GM04503 (cell line): ENCODE data around the gene MARK2.

Source experiments
- DNase-seq: peaks from one replicate; pipeline ENCODE4 v3.0.0-alpha.2; 2012; ENCODE audit warnings: low read depth

Gene MARK2

GRCh38 chr11:63829823-63830489 is 9.0 kb upstream of the MARK2 start:
- no peak for DNase-seq

- DNase-seq = no peak
Measured at GRCh38 chr11:63831326-63831725, 7.6 kb upstream of the MARK2 start.

GRCh38 chr11:63832336-63832735 is 6.6 kb upstream of the MARK2 start:
- no peak for DNase-seq

- DNase-seq = no peak
Measured at GRCh38 chr11:63833048-63833447, 5.9 kb upstream of the MARK2 start.

GRCh38 chr11:63834535-63835157 is 4.3 kb upstream of the MARK2 start:
- DNase-seq = no peak

- DNase-seq = no peak
Measured at GRCh38 chr11:63835158-63835545, 3.8 kb upstream of the MARK2 start.

GRCh38 chr11:63837027-63837688 is 1.8 kb upstream of the MARK2 start:
- DNase-seq = no peak

GRCh38 chr11:63837739-63838138 is 1.2 kb upstream of the MARK2 start:
- DNase-seq = no peak

GRCh38 chr11:63838150-63838677 is 696 bp upstream of the MARK2 start:
- no peak for DNase-seq

- DNase-seq = no peak
Measured at GRCh38 chr11:63839508-63840355, 822 bp downstream of the MARK2 start.

- DNase-seq = no peak
Measured at GRCh38 chr11:63840356-63841060, 1.6 kb downstream of the MARK2 start.

- DNase-seq = no peak
Measured at GRCh38 chr11:63841554-63841953, 2.6 kb downstream of the MARK2 start.

- DNase-seq = no peak
Measured at GRCh38 chr11:63843041-63843440, 4.1 kb downstream of the MARK2 start.

- no peak for DNase-seq
Measured at GRCh38 chr11:63844836-63845235, 5.9 kb downstream of the MARK2 start.

GRCh38 chr11:63845303-63845702 is 6.4 kb downstream of the MARK2 start:
- DNase-seq = peak; percentile 44

- no peak for DNase-seq
Measured at GRCh38 chr11:63845911-63846310, 7.0 kb downstream of the MARK2 start.

GRCh38 chr11:63846897-63847296 is 8.0 kb downstream of the MARK2 start:
- no peak for DNase-seq

GRCh38 chr11:63847363-63847762 is 8.5 kb downstream of the MARK2 start:
- no peak for DNase-seq

- no peak for DNase-seq
Measured at GRCh38 chr11:63849691-63850090, 10.8 kb downstream of the MARK2 start.

GRCh38 chr11:63850920-63851319 is 12.0 kb downstream of the MARK2 start:
- no peak for DNase-seq

- no peak for DNase-seq
Measured at GRCh38 chr11:63851364-63851763, 12.5 kb downstream of the MARK2 start.

GRCh38 chr11:63853476-63853875 is 14.6 kb downstream of the MARK2 start:
- no peak for DNase-seq
